Right lobe of liver (tissue), 4 donors: ENCODE measurements around the gene GIPC2.

Experiments
- POLR2A ChIP-seq: fragments of 450-650 bp; IDR thresholded peaks from one replicate; pipeline ENCODE4 v1.6.1; 2017; ENCODE audit warnings: antibody characterized with exemption, mild to moderate bottlenecking
- TF ChIP-seq, protein P1 (sequence below), 4 donors: fragments of 200-600 bp in 3 of 4; fragments of 450-650 bp in 1 of 4; IDR thresholded peaks; one replicate each; pipeline versions ENCODE4 v1.5.1 to v1.8.0; 2016 to 2022; ENCODE audit warnings: antibody characterized with exemption in 4 of 4, mild to moderate bottlenecking in 2 of 4
- donor health status: DM: no; HTN: no; CAD: no.
- donor health status: DM: no; HTN: no; CAD: no.
- donor health status: DM: no; HTN: yes; CAD: no.

GRCh38 chr1:78036450-78036849, 9.3 kb upstream of the GIPC2 start:
- TF ChIP-seq POLR2A, result no peak
- TF ChIP-seq, protein P1, sequence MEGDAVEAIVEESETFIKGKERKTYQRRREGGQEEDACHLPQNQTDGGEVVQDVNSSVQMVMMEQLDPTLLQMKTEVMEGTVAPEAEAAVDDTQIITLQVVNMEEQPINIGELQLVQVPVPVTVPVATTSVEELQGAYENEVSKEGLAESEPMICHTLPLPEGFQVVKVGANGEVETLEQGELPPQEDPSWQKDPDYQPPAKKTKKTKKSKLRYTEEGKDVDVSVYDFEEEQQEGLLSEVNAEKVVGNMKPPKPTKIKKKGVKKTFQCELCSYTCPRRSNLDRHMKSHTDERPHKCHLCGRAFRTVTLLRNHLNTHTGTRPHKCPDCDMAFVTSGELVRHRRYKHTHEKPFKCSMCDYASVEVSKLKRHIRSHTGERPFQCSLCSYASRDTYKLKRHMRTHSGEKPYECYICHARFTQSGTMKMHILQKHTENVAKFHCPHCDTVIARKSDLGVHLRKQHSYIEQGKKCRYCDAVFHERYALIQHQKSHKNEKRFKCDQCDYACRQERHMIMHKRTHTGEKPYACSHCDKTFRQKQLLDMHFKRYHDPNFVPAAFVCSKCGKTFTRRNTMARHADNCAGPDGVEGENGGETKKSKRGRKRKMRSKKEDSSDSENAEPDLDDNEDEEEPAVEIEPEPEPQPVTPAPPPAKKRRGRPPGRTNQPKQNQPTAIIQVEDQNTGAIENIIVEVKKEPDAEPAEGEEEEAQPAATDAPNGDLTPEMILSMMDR (IDR thresholded peaks at IDR 0.05), result no peak
